HG02642 (cell line): ENCODE measurements around the gene FAM50B.

ENCODE experiments used
- ATAC-seq: cut with Tn5 transposase; IDR thresholded peaks from one replicate; pipeline ENCODE4 v1.9.1; 2021; ENCODE audit warnings: mild to moderate bottlenecking; ENCODE audit not compliant: unreplicated experiment, poor library complexity

Gene FAM50B

DNA sequence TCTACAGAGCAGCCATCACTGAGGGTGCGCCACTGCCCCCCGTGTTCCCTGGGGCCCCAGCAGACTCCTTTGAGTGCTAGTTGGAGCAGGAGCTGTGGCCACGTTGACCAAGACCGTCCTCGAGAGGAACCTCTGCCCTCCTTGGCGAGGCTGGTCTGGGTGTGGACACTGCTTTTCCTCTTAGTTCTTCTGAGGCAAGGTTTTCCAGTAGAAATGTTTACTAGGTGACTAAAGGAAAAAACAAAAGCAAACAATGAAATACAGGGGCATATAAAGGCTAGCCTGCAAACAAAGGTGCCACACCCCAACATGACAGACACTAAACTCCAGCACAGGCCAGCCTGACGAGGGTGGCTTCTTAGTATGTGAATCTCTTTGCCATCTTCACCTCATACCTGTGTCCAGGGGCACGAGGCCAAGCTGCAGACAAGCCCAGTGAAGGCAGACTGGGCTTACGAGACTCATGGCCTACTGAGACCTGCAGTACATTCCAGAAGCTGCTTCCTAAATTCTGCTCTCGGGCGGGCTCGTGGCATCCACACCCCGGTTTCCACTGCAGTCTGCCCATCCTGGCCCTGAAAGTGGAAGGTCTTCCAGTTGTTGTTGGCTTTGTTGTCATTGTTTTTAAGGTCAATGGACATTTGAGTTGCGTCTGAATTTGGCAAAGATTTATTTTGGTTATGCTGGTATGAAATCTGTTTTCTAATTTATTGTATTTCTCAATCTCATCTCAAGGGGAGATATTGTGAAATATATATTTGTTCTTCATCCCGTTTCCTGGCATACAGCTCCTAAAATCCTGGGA lies 39.2 kb downstream of the FAM50B start:
- no peak for ATAC-seq

- no peak for ATAC-seq
Observed at GRCh38 chr6:3890047-3890446, 40.9 kb downstream of the FAM50B start.

DNA sequence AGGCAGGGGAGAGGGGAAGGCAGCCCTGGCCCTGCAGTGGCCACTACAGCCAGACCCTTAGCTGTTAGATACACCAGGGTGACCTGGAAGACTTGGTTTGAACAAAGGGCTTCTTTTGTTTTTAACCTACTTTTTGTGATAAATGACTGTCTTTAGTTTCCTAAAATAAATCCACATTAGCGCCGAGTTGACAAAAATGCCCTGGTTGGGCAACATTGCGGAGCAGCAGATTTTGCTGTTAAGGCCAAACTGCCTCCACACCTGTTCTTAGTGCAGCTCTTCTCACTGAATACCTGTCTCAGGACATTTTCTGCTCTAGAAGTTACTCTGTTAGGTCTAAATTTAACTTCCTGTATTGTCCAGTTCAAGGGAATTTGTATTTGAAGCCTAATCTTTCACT lies 42.7 kb downstream of the FAM50B start:
- ATAC-seq, result no peak

DNA sequence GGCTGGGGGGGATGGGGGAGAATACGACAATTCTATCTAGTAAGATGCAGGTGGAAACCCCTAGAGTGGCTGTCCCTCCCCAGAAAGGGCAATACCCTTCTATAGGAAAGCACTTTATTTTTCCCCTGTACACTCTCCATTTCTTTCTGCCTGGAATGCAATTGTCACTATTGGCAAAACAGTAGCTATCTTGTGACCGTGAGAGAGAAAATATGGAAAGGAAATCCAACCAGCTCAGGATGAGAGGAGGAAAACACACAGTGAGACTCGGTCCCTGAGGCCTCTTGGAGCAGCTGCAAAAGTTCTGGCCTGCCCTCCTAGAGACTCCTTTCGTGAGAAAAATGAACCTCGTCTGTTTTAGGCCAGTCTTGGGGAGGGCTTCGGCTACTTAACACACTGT lies 43.4 kb downstream of the FAM50B start:
- ATAC-seq, result no peak

- ATAC-seq, result no peak
Observed at GRCh38 chr6:3893487-3893886, 44.3 kb downstream of the FAM50B start.

DNA sequence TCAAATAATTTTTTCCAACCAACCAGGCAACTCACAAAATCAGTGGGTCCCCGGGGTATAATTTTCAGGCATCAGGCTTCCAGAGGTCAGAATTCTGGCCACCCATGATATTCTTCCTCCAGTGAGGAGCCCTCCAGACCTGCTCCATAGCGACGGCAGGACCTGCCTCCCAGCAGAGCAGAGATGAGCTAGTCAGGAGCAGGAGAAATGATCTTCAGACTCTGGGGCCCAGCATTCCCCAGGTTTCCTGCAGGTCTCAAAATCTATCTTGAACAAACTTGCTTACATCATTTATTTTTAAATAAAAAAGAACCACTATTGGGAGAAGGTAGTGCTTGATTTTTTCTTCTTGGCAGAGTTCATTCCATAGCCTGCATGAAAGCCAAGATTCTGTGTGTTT lies 44.7 kb downstream of the FAM50B start:
- ATAC-seq, result no peak

DNA sequence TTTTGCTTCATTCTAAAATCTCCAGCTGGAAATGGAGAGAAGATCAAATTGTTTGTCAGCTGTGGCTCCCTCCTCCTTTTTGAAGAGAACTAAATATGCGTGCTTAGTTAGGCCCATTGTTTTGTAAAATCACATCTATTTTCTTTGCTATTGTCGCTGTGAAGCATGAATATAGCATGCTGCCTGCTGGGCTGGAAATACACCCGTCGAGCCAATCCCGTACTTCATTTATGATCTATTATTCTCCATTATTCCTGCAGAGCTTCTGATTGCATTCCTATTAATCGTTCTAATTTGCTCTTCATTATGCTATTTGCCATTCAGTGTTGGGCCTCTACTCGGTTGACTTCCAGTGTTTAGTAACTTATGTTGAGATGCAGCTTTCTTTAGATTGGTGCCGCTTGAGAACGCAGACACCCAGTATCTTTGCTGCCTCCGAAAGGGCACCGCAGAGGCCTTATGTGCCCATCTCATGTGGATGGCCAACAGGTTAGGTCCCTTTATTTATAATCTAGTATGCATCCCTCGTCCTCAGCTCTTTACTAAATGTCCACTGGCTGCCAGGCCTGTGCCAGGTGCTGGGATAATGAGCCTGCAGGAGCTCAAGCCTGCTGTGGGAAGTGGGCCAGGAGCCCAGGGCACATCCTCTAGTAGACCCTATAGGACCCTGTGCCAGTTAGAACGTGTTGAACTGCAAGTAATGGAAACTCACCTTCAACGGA lies 45.6 kb downstream of the FAM50B start:
- ATAC-seq, result no peak

- no peak for ATAC-seq
Observed at GRCh38 chr6:3895312-3895653, 46.1 kb downstream of the FAM50B start.

GRCh38 chr6:3895805-3896204 lies 46.6 kb downstream of the FAM50B start:
- ATAC-seq, result no peak

GRCh38 chr6:3898265-3898994 lies 49.3 kb downstream of the FAM50B start:
- ATAC-seq, result no peak

DNA sequence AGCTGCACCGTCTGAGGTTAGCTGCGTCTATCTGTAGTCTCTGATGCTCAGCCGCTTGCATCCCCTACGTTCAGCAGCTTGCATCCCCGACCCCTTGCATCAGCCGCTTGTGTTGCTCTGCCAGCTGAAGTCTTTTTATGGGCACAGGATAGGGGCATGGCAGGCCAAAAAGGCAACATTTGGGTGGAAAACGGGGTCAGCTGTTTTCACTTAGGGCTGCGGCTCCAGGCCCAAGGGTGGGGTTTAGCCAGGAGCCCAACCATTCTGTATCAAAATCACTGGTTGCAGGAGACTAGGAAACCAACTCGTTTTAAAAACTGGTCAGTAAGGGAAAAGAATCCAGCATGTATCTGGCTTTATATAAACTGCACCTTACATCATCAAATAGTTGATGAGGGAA lies 49.9 kb downstream of the FAM50B start:
- ATAC-seq, result no peak

DNA sequence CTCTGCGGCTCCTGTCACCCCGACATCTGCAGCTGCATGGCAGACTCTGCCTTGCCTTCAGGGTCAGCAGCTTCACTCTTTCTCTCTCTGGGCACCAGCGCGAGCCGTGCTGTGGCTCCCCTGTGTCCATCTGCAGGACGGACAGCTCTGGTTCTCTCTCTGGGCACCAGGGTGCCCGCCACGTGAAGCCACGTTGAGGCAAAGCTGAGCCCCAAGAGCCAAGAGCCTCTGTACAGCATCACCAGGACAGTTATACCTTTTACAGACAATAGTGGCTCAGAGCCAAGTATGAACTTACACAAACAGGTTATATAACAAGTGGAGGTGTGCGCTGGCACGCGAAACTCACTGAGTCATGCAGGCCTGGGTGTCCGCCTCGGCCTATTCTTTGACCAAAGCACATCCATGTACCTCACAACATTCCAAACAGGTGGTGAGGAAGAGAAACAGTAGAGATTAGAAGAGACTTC lies 50.8 kb downstream of the FAM50B start:
- no peak for ATAC-seq
